GM19324 (cell line): ENCODE data around the gene GLRA1.
"Not testable (repeated sequence)": the region's sequence is repeated elsewhere in the genome, so short reads cannot be mapped to it uniquely, and the experiment has no call there.

Experiments used
- ATAC-seq: cut with Tn5 transposase; IDR thresholded peaks from one replicate; pipeline ENCODE4 v1.9.1; 2021; ENCODE audit warnings: mild to moderate bottlenecking, moderate library complexity; ENCODE audit not compliant: unreplicated experiment, low FRiP score

GLRA1 gene

DNA sequence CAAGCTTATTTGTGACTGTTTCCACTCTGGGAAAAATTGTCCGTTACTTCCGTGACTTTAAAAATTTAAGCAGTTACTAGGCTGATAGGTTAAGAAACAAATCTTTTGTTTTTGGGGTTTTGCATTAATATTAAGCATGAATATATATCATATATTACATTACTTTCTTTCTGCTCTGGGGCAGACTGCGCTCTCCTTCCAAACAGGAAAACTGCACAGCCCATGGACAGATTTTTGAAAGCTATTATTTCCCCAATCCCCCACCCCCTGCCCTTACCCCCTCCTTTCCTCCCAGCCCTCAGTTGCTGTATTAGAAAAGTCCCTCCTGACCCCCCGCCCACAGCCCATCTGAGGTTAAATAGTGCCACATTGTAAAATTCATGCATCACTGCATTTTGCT lies 102.5 kb downstream of the GLRA1 start:
- ATAC-seq = no peak

- no peak for ATAC-seq
Observed at GRCh38 chr5:151820903-151821302, 103.7 kb downstream of the GLRA1 start.

- no peak for ATAC-seq
Observed at GRCh38 chr5:151820271-151820670, 104.4 kb downstream of the GLRA1 start.

DNA sequence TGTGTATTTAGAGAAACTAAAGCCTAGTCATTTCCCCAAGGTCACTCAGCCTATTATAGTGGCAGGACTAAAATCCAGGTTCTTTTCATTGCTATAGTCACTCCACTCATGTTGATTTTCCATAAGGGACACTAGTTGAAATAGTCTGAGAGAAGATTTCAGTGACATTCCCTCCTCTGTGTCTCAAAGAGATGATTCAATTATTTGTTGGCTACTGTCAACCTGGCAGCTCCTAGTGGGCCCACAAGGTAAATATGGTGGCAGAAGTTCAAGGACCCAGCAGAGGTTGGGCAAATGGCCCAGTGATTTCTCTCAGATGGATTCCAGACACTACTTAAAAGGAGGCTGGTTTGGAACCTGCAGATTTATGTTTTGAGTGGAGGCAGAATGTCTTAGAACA lies 104.8 kb downstream of the GLRA1 start:
- no peak for ATAC-seq

- ATAC-seq = no peak
Observed at GRCh38 chr5:151815051-151815450, 109.6 kb downstream of the GLRA1 start.

- ATAC-seq = no peak
Observed at GRCh38 chr5:151812757-151813309, 111.8 kb downstream of the GLRA1 start.

DNA sequence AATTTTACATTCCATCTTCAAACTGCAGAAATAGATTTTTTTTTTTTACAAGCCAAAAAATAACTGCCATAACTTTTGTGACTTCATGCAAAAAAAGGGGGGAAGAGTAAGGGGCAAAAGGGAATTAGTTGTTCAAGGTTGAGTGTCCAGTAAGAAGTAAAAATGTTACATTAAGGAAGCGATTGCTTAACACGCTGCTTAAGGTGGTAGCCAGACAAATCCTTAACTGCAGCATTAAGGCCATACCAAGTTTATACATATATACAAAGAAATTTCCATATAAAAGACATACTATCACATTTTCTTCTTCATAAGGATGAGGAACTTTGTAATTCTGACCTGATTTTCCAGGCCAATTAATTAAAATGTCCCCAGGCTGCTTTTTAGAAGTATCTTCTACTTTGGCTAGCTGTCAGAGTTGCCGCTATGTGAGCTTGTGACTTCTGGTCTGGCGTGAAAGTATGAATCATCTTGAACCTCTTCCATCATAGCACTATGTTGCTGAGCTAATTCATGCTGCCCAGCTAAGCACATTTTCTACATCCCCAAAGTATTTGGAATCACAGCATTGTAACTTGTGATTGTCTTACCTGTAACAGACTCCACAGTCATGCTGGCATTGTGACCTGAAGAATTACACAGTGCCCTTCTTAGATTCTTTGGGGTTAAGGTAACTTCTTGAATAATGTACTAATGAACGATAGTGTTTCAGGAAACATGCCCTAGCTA lies 112.9 kb downstream of the GLRA1 start:
- ATAC-seq = no peak

DNA sequence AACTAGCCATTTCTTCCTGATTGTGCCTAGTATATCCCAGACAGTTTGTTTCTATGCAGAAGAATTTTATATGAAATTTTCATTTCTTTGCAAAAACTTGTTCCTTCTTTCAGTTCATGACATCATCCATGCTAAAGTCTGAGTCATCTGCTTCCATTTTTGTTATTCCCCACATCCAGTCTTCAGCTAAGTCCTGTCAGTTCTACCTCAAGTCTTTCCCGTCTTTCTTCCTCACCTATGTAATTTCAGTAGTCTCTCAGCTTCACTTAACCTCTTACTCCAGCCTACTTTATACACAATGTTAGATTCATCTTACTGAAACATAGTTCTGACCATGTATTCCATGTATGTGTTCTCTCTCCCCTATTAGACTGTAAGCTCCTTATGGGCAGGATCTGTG lies 113.8 kb downstream of the GLRA1 start:
- no peak for ATAC-seq

DNA sequence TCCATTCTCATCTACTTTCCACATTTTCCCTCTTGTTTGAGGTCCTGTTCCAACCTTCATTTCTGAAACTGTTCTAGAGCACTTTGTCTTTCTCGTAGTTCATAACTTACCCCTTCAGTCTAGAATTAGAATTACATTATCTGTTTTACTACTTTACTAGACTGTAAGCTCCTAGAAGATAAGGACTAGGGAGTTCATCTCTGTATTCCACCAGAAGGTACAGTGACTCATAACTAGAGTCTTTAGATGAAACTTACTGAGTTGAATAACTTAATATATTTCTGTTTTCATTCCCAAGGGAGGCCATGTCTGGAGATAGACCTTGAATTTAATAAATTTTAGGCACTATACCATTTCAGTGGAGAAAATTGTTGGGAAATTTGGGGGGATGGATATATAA lies 114.2 kb downstream of the GLRA1 start:
- no peak for ATAC-seq

DNA sequence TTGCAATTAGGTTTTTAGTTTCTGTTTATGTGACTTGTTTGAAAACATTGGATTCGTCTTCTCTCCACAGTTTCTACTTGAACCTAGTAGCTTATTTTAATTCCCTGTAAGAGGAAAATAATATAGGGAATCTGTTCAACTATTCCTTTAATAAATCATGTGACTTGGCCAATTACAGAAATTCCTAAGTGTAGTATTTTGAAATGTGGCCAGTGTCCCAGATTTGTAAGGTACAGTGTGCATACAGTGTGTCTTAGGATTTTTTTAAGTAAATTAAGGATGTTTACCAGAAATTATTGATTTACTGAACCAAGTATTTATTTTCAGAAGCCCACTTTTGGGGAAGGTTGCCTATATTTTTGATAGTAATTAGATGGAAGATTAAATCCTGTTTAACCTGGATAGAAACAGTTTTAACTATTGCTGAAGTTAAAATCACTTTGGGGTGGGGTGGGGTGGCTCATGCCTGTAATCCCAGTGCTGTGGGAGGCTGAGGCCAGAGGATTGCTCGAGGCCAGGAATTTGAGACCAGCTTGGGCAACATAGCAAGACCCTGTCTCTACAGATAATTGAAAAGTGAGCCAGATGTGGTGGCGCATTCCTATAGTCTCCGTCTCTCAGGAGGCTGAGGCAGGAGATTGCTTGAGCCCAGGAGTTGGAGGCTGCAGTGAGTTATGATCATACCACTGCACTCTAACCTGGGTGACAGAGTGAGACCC lies 116.0 kb downstream of the GLRA1 start:
- ATAC-seq = no peak

DNA sequence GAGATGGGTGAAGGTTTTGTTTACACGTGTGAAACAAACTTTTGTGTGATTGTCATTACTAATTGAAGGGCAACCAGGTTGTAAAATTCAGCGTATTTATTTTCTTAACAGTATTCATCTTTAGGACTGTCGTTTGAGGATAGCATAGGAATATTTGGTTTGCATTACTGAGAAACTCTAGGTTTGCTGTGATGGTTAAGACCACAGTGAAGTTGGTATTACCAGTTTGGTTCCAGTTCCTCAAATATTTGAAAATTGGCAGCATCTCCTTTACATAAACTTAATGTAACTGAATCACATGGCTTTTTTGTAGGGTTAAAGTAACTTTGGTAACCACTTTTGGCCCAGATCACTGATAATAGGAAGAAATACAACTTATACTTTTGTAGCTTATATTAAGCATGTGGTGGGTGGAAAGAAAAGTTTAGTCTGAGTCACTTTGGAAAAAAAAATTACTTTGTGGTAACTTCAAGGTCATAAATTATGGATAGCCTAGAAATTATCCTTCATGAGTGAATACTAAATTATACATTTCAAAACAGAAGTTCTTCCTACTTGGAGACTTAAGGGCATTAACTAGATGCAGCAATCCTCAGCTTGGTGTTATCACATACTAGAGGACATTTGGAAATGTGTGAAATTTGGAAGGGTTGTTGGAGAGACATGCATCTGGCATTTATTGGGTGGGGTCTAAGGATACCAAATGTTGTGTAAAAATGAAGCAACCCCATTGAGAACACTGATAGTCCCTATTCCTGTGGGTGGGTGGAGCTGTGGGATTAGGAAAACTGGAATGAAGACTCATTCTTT lies 119.0 kb downstream of the GLRA1 start:
- no peak for ATAC-seq

GRCh38 chr5:151800532-151800931 lies 124.1 kb downstream of the GLRA1 start:
- no peak for ATAC-seq

DNA sequence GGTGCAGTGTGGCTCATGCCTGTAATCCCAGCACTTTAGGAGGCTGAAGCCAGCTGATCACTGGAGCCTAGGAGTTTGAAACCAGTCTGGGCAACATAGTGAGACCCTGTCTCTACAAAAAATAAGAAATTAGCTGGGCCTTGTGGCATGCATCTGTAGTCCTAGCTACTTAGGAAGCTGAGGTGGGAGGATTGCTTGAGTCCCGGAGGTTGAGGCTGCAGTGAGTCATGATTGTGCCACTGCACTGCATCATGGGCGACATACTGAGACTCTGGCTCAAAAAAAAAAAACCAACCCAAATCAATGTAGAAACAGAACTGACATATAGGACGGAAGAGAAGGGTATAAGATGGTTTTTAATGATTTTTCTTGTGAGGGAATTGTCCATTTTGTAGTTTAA lies 125.2 kb downstream of the GLRA1 start:
- ATAC-seq = no peak

GRCh38 chr5:151798674-151799073 lies 126.0 kb downstream of the GLRA1 start:
- ATAC-seq = no peak

- ATAC-seq = no peak
Observed at GRCh38 chr5:151795426-151795825, 129.2 kb downstream of the GLRA1 start.

GRCh38 chr5:151793358-151793757 lies 131.3 kb downstream of the GLRA1 start:
- no peak for ATAC-seq

DNA sequence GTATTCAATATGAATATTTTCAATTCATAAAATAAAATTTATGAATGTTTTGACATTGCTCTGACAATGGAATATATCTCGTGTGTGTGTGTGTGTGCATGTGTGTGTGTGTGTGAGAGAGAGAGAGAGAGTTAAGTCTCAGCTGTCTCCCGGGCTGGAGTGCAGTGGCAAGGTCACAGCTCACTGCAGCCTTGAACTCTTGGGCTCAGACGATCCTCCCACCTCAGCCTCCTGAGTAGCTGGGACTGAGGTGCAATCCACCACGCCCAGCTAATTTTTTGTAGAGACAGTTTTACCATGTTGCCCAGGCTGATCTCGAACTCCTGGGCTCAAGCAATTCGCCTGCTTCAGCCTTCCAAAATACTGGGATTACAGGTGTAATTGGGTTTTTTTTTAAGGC lies 136.8 kb downstream of the GLRA1 start:
- no peak for ATAC-seq

- ATAC-seq = no peak
Observed at GRCh38 chr5:151786468-151786867, 138.2 kb downstream of the GLRA1 start.

- ATAC-seq = no peak
Observed at GRCh38 chr5:151784141-151784540, 140.5 kb downstream of the GLRA1 start.

GRCh38 chr5:151783664-151784063 lies 141.0 kb downstream of the GLRA1 start:
- not testable (repeated sequence) for ATAC-seq

GRCh38 chr5:151781201-151781600 lies 143.4 kb downstream of the GLRA1 start:
- no peak for ATAC-seq
